ENCODE results near the gene ZNF277. TPM values are rescaled to one million over a fixed set of nuclear protein-coding genes. Genes with fewer than 3 reads are reported as not detected.

ZNF277 gene
- total and polyA plus RNA-seq, 2 experiments from 2014 or later = 10.0 to 34.6 TPM

DNA sequence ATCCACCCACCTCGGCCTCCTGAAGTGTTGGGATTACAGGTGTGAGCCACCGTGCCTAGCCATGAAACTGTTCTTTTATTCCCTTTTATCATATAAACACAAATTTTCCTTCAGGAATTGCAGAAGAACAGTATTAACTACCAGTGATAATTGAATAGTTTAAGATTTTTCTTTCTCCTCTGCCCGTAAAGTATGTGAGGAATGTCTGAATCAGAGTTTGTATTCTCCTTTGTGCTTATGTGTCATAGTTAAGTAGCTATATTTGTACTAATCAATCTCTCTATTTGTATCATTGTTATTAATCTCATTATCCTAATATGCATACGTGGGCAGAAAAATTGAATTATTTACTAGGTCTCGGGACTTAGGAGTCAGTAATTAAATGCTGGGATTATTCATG lies 83.6 kb downstream of the ZNF277 start:
- H3K9me2 ChIP-seq (replicated peaks; ENCODE audit: insufficient read depth) = no peaks in the 10 kb centered on the region
- H3K79me2 ChIP-seq = no peaks in the 10 kb centered on the region
- H3K36me3 ChIP-seq (replicated peaks; ENCODE audit: insufficient read depth, low read depth) = no peaks in the 10 kb centered on the region
- no peaks in the 10 kb centered on the region for H3K27me3 ChIP-seq
- H3K9me3 ChIP-seq (ENCODE audit: low read depth) = no peaks in the 10 kb centered on the region
- no peak overlapping the region for H2AFZ ChIP-seq
- no peak for TF ChIP-seq EZH2phosphoT487 (IDR thresholded peaks at IDR 0.05; ENCODE audit: low read depth, severe bottlenecking, unreplicated experiment)
- TF ChIP-seq, protein P1, sequence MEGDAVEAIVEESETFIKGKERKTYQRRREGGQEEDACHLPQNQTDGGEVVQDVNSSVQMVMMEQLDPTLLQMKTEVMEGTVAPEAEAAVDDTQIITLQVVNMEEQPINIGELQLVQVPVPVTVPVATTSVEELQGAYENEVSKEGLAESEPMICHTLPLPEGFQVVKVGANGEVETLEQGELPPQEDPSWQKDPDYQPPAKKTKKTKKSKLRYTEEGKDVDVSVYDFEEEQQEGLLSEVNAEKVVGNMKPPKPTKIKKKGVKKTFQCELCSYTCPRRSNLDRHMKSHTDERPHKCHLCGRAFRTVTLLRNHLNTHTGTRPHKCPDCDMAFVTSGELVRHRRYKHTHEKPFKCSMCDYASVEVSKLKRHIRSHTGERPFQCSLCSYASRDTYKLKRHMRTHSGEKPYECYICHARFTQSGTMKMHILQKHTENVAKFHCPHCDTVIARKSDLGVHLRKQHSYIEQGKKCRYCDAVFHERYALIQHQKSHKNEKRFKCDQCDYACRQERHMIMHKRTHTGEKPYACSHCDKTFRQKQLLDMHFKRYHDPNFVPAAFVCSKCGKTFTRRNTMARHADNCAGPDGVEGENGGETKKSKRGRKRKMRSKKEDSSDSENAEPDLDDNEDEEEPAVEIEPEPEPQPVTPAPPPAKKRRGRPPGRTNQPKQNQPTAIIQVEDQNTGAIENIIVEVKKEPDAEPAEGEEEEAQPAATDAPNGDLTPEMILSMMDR (IDR thresholded peaks at IDR 0.05; ENCODE audit: poor library complexity) = no peak
- no peak for TF ChIP-seq EZH2 (IDR thresholded peaks at IDR 0.05; ENCODE audit: borderline replicate concordance)
- no peaks in the 10 kb centered on the region for H3K4me1 ChIP-seq (ENCODE audit: insufficient read depth)
- no peak overlapping the region for H3K27ac ChIP-seq
- no peak for DNase-seq (ENCODE audit: low spot score)
- no peak overlapping the region for H3K4me2 ChIP-seq
- H3K4me3 ChIP-seq = no peak overlapping the region
- WGBS (ENCODE audit: low lambda C conversion rate, missing lambda C conversion rate) = 91% methylated on average over 5 of the region's 5 CpGs
- no peaks in the 10 kb centered on the region for H4K20me1 ChIP-seq (ENCODE audit: insufficient read depth, poor library complexity, severe bottlenecking)

DNA sequence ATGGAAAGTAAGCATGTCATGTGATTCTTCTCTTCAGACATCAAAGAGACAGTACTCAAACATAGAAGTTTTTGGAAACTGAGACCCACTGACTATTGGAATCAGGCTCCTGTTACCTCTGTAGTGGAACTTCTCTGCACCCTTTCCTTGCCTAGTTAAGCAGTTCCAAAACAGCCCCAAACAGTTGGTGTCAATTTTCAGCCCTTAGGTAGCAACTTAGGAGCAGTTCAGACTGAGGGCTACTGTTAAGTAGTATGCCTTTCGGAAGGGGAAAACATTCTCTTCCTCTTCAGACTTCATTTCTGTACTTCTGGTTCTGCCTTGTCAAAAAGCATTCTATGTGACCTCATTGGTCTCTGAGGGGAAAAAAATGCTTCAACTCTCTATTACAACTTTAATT lies 85.7 kb downstream of the ZNF277 start:
- Histone ChIP-seq H3K9me2 (replicated peaks; ENCODE audit: insufficient read depth) (no peaks in the 10 kb centered on the region), H4K20me1 (ENCODE audit: insufficient read depth, poor library complexity, severe bottlenecking) (no peaks in the 10 kb centered on the region)
- 88% methylated on average over 1 of the region's 1 CpG for WGBS (ENCODE audit: low lambda C conversion rate, missing lambda C conversion rate)

DNA sequence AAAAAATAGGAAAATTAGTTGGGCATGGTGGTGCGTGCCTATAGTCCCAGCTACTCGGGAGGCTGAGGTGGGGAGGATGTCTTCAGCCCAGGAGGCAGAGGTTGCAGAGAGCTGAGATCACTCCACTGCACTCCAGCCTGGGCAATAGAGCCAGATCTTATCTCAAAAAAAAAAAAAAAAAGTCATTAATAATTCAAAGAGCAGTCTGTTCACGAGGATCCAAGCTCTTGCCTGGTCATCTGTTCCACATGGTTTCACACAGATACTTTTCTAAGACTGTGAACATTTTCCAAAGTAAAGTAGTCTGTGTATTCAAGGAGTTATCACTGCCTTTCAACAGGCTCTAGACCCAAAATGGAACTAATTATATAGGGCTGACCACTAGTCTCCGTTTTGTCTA lies 86.9 kb downstream of the ZNF277 start:
- no peaks in the 10 kb centered on the region for H3K27me3 ChIP-seq
- no peak overlapping the region for H3K27ac ChIP-seq
- H4K20me1 ChIP-seq (ENCODE audit: insufficient read depth, poor library complexity, severe bottlenecking) = no peaks in the 10 kb centered on the region
- 86% methylated on average over 4 of the region's 4 CpGs for WGBS (ENCODE audit: low lambda C conversion rate, missing lambda C conversion rate)
- no peak overlapping the region for H3K4me2 ChIP-seq
- no peaks in the 10 kb centered on the region for H3K36me3 ChIP-seq (replicated peaks; ENCODE audit: insufficient read depth, low read depth)
- no peak for DNase-seq (ENCODE audit: low spot score)
- H2AFZ ChIP-seq = no peak overlapping the region
- H3K9me2 ChIP-seq (replicated peaks; ENCODE audit: insufficient read depth) = no peaks in the 10 kb centered on the region
- H3K4me3 ChIP-seq = no peak overlapping the region
- H3K9me3 ChIP-seq (ENCODE audit: low read depth) = no peaks in the 10 kb centered on the region
- H3K79me2 ChIP-seq = no peaks in the 10 kb centered on the region
- H3K4me1 ChIP-seq (ENCODE audit: insufficient read depth) = no peaks in the 10 kb centered on the region
- TF ChIP-seq EZH2phosphoT487 (IDR thresholded peaks at IDR 0.05; ENCODE audit: low read depth, severe bottlenecking, unreplicated experiment) (no peak), EZH2 (IDR thresholded peaks at IDR 0.05; ENCODE audit: borderline replicate concordance) (no peak)
- TF ChIP-seq, protein P1 (IDR thresholded peaks at IDR 0.05; ENCODE audit: poor library complexity) = no peak

More for the DNA sequence above, 85.7 kb downstream of the ZNF277 start:
- TF ChIP-seq, protein P1 (IDR thresholded peaks at IDR 0.05; ENCODE audit: poor library complexity) = no peak
- no peak for TF ChIP-seq EZH2phosphoT487 (IDR thresholded peaks at IDR 0.05; ENCODE audit: low read depth, severe bottlenecking, unreplicated experiment)
- no peak for TF ChIP-seq EZH2 (IDR thresholded peaks at IDR 0.05; ENCODE audit: borderline replicate concordance)
- no peak overlapping the region for H2AFZ ChIP-seq
- H3K9me3 ChIP-seq (ENCODE audit: low read depth) = no peaks in the 10 kb centered on the region
- H3K4me1 ChIP-seq (ENCODE audit: insufficient read depth) = no peaks in the 10 kb centered on the region
- no peaks in the 10 kb centered on the region for H3K27me3 ChIP-seq
- H3K36me3 ChIP-seq (replicated peaks; ENCODE audit: insufficient read depth, low read depth) = no peaks in the 10 kb centered on the region
- H3K4me2 ChIP-seq = no peak overlapping the region
- H3K79me2 ChIP-seq = no peaks in the 10 kb centered on the region
- H3K4me3 ChIP-seq = no peak overlapping the region
- no peak overlapping the region for H3K27ac ChIP-seq
- DNase-seq (ENCODE audit: low spot score) = no peak

DNA sequence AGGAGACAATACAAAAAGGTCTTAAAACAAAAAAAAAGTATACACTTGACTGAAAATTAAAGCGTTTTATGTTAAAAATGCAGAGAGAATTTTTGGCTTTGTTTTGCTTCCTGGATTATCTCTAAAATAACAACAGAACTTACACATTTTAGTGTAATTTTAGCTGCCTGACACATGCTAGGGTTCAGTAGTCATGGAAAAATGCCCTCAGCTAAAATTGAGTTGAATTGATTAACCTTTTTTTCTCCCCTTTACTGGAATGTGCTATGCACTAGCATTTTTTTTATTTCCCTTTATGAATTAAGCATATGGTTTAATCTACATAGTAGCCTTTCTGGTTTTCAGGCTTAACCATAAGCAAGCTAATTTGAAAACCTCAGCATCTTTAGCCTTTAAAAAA lies 89.9 kb downstream of the ZNF277 start:
- Histone ChIP-seq H3K4me2 (no peak overlapping the region), H4K20me1 (ENCODE audit: insufficient read depth, poor library complexity, severe bottlenecking) (no peaks in the 10 kb centered on the region), H3K27ac (no peak overlapping the region), H3K36me3 (replicated peaks; ENCODE audit: insufficient read depth, low read depth) (no peaks in the 10 kb centered on the region), H2AFZ (no peak overlapping the region), H3K4me1 (ENCODE audit: insufficient read depth) (no peaks in the 10 kb centered on the region), H3K4me3 (no peak overlapping the region), H3K9me2 (replicated peaks; ENCODE audit: insufficient read depth) (no peaks in the 10 kb centered on the region), H3K9me3 (ENCODE audit: low read depth) (no peaks in the 10 kb centered on the region), H3K79me2 (no peaks in the 10 kb centered on the region), H3K27me3 (no peaks in the 10 kb centered on the region)
- TF ChIP-seq EZH2 (IDR thresholded peaks at IDR 0.05; ENCODE audit: borderline replicate concordance) = no peak
- TF ChIP-seq, protein P1 (IDR thresholded peaks at IDR 0.05; ENCODE audit: poor library complexity) = no peak
- no peak for TF ChIP-seq EZH2phosphoT487 (IDR thresholded peaks at IDR 0.05; ENCODE audit: low read depth, severe bottlenecking, unreplicated experiment)
- 76% methylated on average over 1 of the region's 1 CpG for WGBS (ENCODE audit: low lambda C conversion rate, missing lambda C conversion rate)
- DNase-seq (ENCODE audit: low spot score) = no peak

All from hepatocyte (in vitro differentiated cells).